PC-3 (cell line): Measurements from ENCODE around the gene ANKRD11.

Experiments used
- CTCF ChIP-seq: fragments of 300-600 bp; sonication (generic); conservative IDR thresholded peaks from 2 replicates; pipeline ENCODE4 v1.5.1; 2017; ENCODE audit warnings: antibody characterized with exemption, low read depth, mild to moderate bottlenecking, low read length
- EZH2 ChIP-seq: fragments of 300-600 bp; sonication (generic); IDR thresholded peaks from one replicate; pipeline ENCODE4 v1.6.1; 2017; ENCODE audit warnings: antibody characterized with exemption, mild to moderate bottlenecking, low read length; ENCODE audit not compliant: unreplicated experiment
- EZH2phosphoT487 ChIP-seq: fragments of 300-600 bp; sonication (generic); IDR thresholded peaks from 2 replicates; pipeline ENCODE4 v1.6.1; 2018; ENCODE audit warnings: mild to moderate bottlenecking, antibody characterized with exemption, low read length, borderline replicate concordance

GRCh38 chr16:89264800-89265550, 225.4 kb downstream of the ANKRD11 start:
- TF ChIP-seq CTCF: no peak
- TF ChIP-seq EZH2: no peak
- no peak for TF ChIP-seq EZH2phosphoT487
